Keratinocyte (primary cell): Measurements from ENCODE around the gene MXRA8. TPM values are rescaled to one million over a fixed set of nuclear protein-coding genes. Genes with fewer than 3 reads are reported as not detected.
A peak's percentile ranks its signal among the peaks of the same experiment; 100 is the strongest.

Experiments used
- DNase-seq: peaks from one replicate; pipeline ENCODE4 v3.0.0-alpha.2; 2011; ENCODE audit warnings: low read depth, missing footprints, low spot score
- FAIRE-seq: peaks from 2 replicates; lab custom pipeline; 2011; peaks lifted over from hg19 to GRCh38; lab: Jason Lieb, UNC
- H2AFZ ChIP-seq: 2 replicates; pipeline ENCODE4 v1.6.0; 2012; ENCODE audit warnings: low read length, control low read depth, inconsistent platforms; ENCODE audit not compliant: control insufficient read depth
- H3K27ac ChIP-seq: 2 replicates; pipeline ENCODE4 v1.5.1; 2011; ENCODE audit warnings: low read length; ENCODE audit not compliant: control insufficient read depth, insufficient read depth
- H3K27me3 ChIP-seq: 3 replicates; pipeline ENCODE4 v1.6.0; 2011; ENCODE audit warnings: low read length; ENCODE audit not compliant: control insufficient read depth, insufficient read depth; ENCODE audit errors: extremely low read depth
- H3K36me3 ChIP-seq, 2 experiments: 2 replicates in 1 of 2; 3 replicates in 1 of 2; pipeline ENCODE4 v1.5.1; 2011; ENCODE audit warnings: low read length in 2 of 2, mild to moderate bottlenecking in 1 of 2; ENCODE audit not compliant: control insufficient read depth in 2 of 2, insufficient read depth in 2 of 2; ENCODE audit errors: extremely low read depth in 1 of 2
- H3K4me1 ChIP-seq: 3 replicates; pipeline ENCODE4 v1.5.1; 2011; ENCODE audit warnings: low read length; ENCODE audit not compliant: control insufficient read depth, insufficient read depth; ENCODE audit errors: extremely low read depth
- H3K4me2 ChIP-seq: 3 replicates; pipeline ENCODE4 v1.6.0; 2011; ENCODE audit warnings: low read depth, low read length; ENCODE audit not compliant: control insufficient read depth, insufficient read depth; ENCODE audit errors: extremely low read depth
- H3K4me3 ChIP-seq, 3 experiments: fragments of 200-600 bp in 1 of 3; sonication (generic) in 1 of 3; 2 replicates in 2 of 3; 3 replicates in 1 of 3; pipeline ENCODE4 v1.5.1; 2011 to 2016; ENCODE audit warnings: low read length in 3 of 3, mild to moderate bottlenecking in 3 of 3, control low read depth in 2 of 3, inconsistent platforms in 1 of 3, low read depth in 1 of 3, mixed read lengths in 1 of 3, mixed run types in 1 of 3, moderate library complexity in 1 of 3; ENCODE audit not compliant: control insufficient read depth in 2 of 3, insufficient read depth in 2 of 3; ENCODE audit errors: extremely low read depth in 1 of 3
- H3K79me2 ChIP-seq: 2 replicates; pipeline ENCODE4 v1.6.0; 2012; ENCODE audit warnings: low read length; ENCODE audit not compliant: control insufficient read depth, insufficient read depth
- H3K9ac ChIP-seq: 3 replicates; pipeline ENCODE4 v1.6.0; 2011; ENCODE audit warnings: low read length; ENCODE audit not compliant: control insufficient read depth, insufficient read depth; ENCODE audit errors: extremely low read depth
- H3K9me1 ChIP-seq: 3 replicates; pipeline ENCODE4 v1.6.0; 2011; ENCODE audit warnings: low read length; ENCODE audit not compliant: control insufficient read depth, insufficient read depth; ENCODE audit errors: extremely low read depth
- H3K9me3 ChIP-seq: 2 replicates; pipeline ENCODE4 v1.5.1; 2012; ENCODE audit warnings: low read depth, low read length; ENCODE audit not compliant: control insufficient read depth
- H4K20me1 ChIP-seq: 3 replicates; pipeline ENCODE4 v1.6.0; 2011; ENCODE audit warnings: low read length; ENCODE audit not compliant: control insufficient read depth, insufficient read depth; ENCODE audit errors: extremely low read depth
- CTCF ChIP-seq, 3 experiments: IDR thresholded peaks in 1 of 3; conservative IDR thresholded peaks in 1 of 3; optimal IDR thresholded peaks in 1 of 3; 2 replicates in 2 of 3; 3 replicates in 1 of 3; pipeline versions ENCODE3 to v1.5.1; 2011; ENCODE audit warnings: low read length in 3 of 3, mild to moderate bottlenecking in 3 of 3, moderate library complexity in 2 of 3, control low read depth in 1 of 3, inconsistent platforms in 1 of 3; ENCODE audit not compliant: insufficient read depth in 2 of 3; ENCODE audit errors: extremely low read depth in 1 of 3
- EZH2 ChIP-seq: IDR thresholded peaks from one replicate; pipeline ENCODE4 v1.6.1; 2012; ENCODE audit warnings: inconsistent platforms, mild to moderate bottlenecking, low read length, moderate library complexity
- dilution Hi-C: fragments of 300-500 bp; cut with MboI; formaldehyde crosslinking; loops from one replicate; pipeline ENCODE4 v1.7.0; 2020; ENCODE audit warnings: low sequenced_read_pairs; ENCODE audit not compliant: extremely low pct_ligation_motif_present
- polyA plus RNA-seq, 5 experiments: library from polyadenylated mRNA; depleted of rRNA in 3 of 5; stranded (reverse) in 3 of 5; stranded (forward) in 1 of 5; unstranded in 1 of 5; fragments of >200 nt; gene quantifications; 1 replicate in 1 of 5; 2 replicates in 3 of 5; 3 replicates in 1 of 5; pipeline versions ENCODE4 v1.2.1 to v1.2.3, GENCODE V29; 2011 to 2012; ENCODE audit warnings: missing spikeins in 2 of 5, low read depth in 1 of 5, low replicate concordance in 1 of 5

The MXRA8 gene
- polyA plus RNA-seq, 1 donor (not counting 4 experiments of a cell fraction or from before 2014, with no cell fraction given) = not detected

DNA sequence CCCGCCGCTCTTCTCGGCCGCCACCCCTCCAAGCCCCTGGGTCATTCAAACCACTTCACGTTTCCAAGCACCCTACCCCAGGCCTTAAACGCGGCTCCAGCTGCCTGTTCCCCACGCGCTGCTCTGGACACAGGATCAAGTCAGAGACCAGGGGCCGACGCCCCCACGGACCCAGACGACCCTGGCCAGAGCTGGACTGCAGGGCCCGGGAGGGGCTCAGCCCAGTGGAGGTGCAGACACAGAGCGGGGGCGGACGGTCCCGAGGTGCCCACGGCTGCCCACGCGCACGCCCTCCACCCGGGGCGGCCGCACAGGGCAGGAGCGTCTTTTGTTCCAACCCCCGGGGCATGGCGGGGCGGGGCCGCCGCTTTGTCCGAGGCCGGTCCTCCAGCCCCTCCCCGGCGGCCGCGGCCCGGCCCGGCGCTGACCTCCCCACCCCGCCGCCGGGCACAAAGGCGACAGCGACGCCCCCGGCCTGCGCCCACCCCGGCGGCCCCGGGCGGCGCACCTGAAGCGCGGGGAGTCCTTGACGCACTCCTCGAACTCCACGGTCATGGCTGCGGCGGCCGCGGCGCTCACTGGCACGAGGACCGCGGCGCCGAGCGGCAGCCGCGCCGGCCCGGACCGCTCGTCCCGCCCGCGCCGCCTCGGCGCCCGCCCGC lies 51.0 kb downstream of the MXRA8 start:
- H4K20me1 ChIP-seq = peaks cover 3% of the 10 kb centered on the region
- H3K9me3 ChIP-seq = no peaks in the 10 kb centered on the region
- peaks cover 11 to 17% of the 10 kb centered on the region in 2 experiments for H3K36me3 ChIP-seq
- H3K79me2 ChIP-seq = peaks cover 24% of the 10 kb centered on the region
- H3K27ac ChIP-seq = peak overlapping the region; percentile 31
- FAIRE-seq (no peak), DNase-seq (no peak)
- H3K9ac ChIP-seq = peak overlapping the region; percentile 69
- H3K4me2 ChIP-seq = peak overlapping the region; percentile 71
- H3K27me3 ChIP-seq = no peaks in the 10 kb centered on the region
- no peak overlapping the region for H2AFZ ChIP-seq
- peak overlapping the region; percentile 76 to 87 (median 78) for H3K4me3 ChIP-seq
- TF ChIP-seq CTCF (optimal IDR thresholded peaks at IDR 0.05 in 1 of 3, IDR thresholded peaks at IDR 0.05 in 1 of 3, conservative IDR thresholded peaks at IDR 0.05 in 1 of 3; ENCODE audit: extremely low read depth in 1 of 3, insufficient read depth in 2 of 3, low read length in 3 of 3) (no peak), EZH2 (no peak)
- H3K9me1 ChIP-seq = no peaks in the 10 kb centered on the region
- dilution Hi-C loops = no loop called here
- peaks cover 60% of the 10 kb centered on the region for H3K4me1 ChIP-seq

GRCh38 chr1:1306661-1307260 lies 51.6 kb downstream of the MXRA8 start:
- Histone ChIP-seq H3K9me3 (no peaks in the 10 kb centered on the region), H3K4me1 (peaks cover 60% of the 10 kb centered on the region), H3K9me1 (no peaks in the 10 kb centered on the region), H3K9ac (peak overlapping the region; percentile 69), H3K4me2 (peak overlapping the region; percentile 71), H3K27ac (peak overlapping the region; percentile 91), H3K79me2 (peaks cover 24% of the 10 kb centered on the region), H3K27me3 (no peaks in the 10 kb centered on the region), H3K36me3 (peaks cover 11 to 13% of the 10 kb centered on the region in 2 experiments), H4K20me1 (peaks cover 3% of the 10 kb centered on the region), H3K4me3 (peak overlapping the region; percentile 76 to 87 (median 78)), H2AFZ (no peak overlapping the region)
- no peak for TF ChIP-seq CTCF (optimal IDR thresholded peaks at IDR 0.05 in 1 of 3, IDR thresholded peaks at IDR 0.05 in 1 of 3, conservative IDR thresholded peaks at IDR 0.05 in 1 of 3; ENCODE audit: extremely low read depth in 1 of 3, insufficient read depth in 2 of 3, low read length in 3 of 3)
- no peak for TF ChIP-seq EZH2
- dilution Hi-C loops = no loop called here
- peak; percentile 48 for FAIRE-seq
- DNase-seq = no peak
